Colon (tissue), 2 donors: ENCODE measurements around the gene SLC38A2.

ENCODE experiments used
- FAIRE-seq: peaks from 2 replicates; lab custom pipeline; 2012; peaks lifted over from hg19 to GRCh38; lab: Jason Lieb, UNC
- donor health status: control.
- donor health status: control.

Gene SLC38A2

GRCh38 chr12:46391630-46392029 lies 19.1 kb upstream of the SLC38A2 start:
- no peak for FAIRE-seq

GRCh38 chr12:46390881-46391280 lies 18.3 kb upstream of the SLC38A2 start:
- no peak for FAIRE-seq

- FAIRE-seq = no peak
Measured at GRCh38 chr12:46390304-46390703, 17.7 kb upstream of the SLC38A2 start.

- FAIRE-seq = no peak
Measured at GRCh38 chr12:46389031-46389616, 16.6 kb upstream of the SLC38A2 start.

- no peak for FAIRE-seq
Measured at GRCh38 chr12:46388427-46389021, 16.0 kb upstream of the SLC38A2 start.

GRCh38 chr12:46387670-46388069 lies 15.1 kb upstream of the SLC38A2 start:
- no peak for FAIRE-seq

GRCh38 chr12:46386877-46387629 lies 14.5 kb upstream of the SLC38A2 start:
- FAIRE-seq = no peak

GRCh38 chr12:46386360-46386867 lies 13.8 kb upstream of the SLC38A2 start:
- no peak for FAIRE-seq

- no peak for FAIRE-seq
Measured at GRCh38 chr12:46385438-46385837, 12.9 kb upstream of the SLC38A2 start.

- no peak for FAIRE-seq
Measured at GRCh38 chr12:46384451-46385309, 12.1 kb upstream of the SLC38A2 start.

- no peak for FAIRE-seq
Measured at GRCh38 chr12:46383654-46384450, 11.3 kb upstream of the SLC38A2 start.

- no peak for FAIRE-seq
Measured at GRCh38 chr12:46382964-46383653, 10.5 kb upstream of the SLC38A2 start.

- FAIRE-seq = no peak
Measured at GRCh38 chr12:46382408-46382963, 9.9 kb upstream of the SLC38A2 start.

GRCh38 chr12:46380881-46381280 lies 8.3 kb upstream of the SLC38A2 start:
- FAIRE-seq = no peak

- no peak for FAIRE-seq
Measured at GRCh38 chr12:46380022-46380796, 7.6 kb upstream of the SLC38A2 start.

- FAIRE-seq = no peak
Measured at GRCh38 chr12:46379352-46379751, 6.8 kb upstream of the SLC38A2 start.

GRCh38 chr12:46378530-46378929 lies 6.0 kb upstream of the SLC38A2 start:
- FAIRE-seq = no peak

GRCh38 chr12:46377678-46378077 lies 5.1 kb upstream of the SLC38A2 start:
- no peak for FAIRE-seq

- no peak for FAIRE-seq
Measured at GRCh38 chr12:46376579-46376978, 4.0 kb upstream of the SLC38A2 start.

- FAIRE-seq = no peak
Measured at GRCh38 chr12:46374711-46375110, 2.1 kb upstream of the SLC38A2 start.
